GM12874 (cell line): Measurements from ENCODE around the gene SKIC8.

Source experiments
- CTCF ChIP-seq: IDR thresholded peaks from 2 replicates; pipeline ENCODE4 v1.5.1; 2011; ENCODE audit warnings: low read depth, mild to moderate bottlenecking, control low read depth, low read length, moderate library complexity; ENCODE audit not compliant: insufficient read depth

SKIC8 gene

GRCh38 chr15:78325092-78325843 is 25.9 kb upstream of the SKIC8 start:
- no peak for TF ChIP-seq CTCF

GRCh38 chr15:78324144-78324543 is 24.7 kb upstream of the SKIC8 start:
- no peak for TF ChIP-seq CTCF

GRCh38 chr15:78323693-78324092 is 24.3 kb upstream of the SKIC8 start:
- TF ChIP-seq CTCF, result no peak

GRCh38 chr15:78322724-78323521 is 23.5 kb upstream of the SKIC8 start:
- TF ChIP-seq CTCF, result no peak

GRCh38 chr15:78322243-78322642 is 22.8 kb upstream of the SKIC8 start:
- no peak for TF ChIP-seq CTCF

- no peak for TF ChIP-seq CTCF
Observed at GRCh38 chr15:78321786-78322185, 22.4 kb upstream of the SKIC8 start.

- no peak for TF ChIP-seq CTCF
Observed at GRCh38 chr15:78321041-78321570, 21.7 kb upstream of the SKIC8 start.
